Esophagus muscularis mucosa (tissue), 4 donors: ENCODE data around the gene PPP1R10. TPM values are rescaled to one million over a fixed set of nuclear protein-coding genes. Genes with fewer than 3 reads are reported as not detected.

Source experiments
- DNase-seq: peaks from one replicate; pipeline ENCODE4 v3.0.0-alpha.2; 2017; ENCODE audit errors: extremely low spot score
- H3K27ac ChIP-seq, 4 donors: fragments of 200-600 bp; sonication (generic); replicated peaks in 1 of 4; 1 replicate in 3 of 4; 2 replicates in 1 of 4; pipeline ENCODE4 v1.5.1; 2016 to 2019; ENCODE audit warnings: mild to moderate bottlenecking in 1 of 4
- H3K27me3 ChIP-seq, 4 donors: fragments of 200-600 bp; sonication (generic); one replicate each; pipeline versions ENCODE4 v1.5.1 to v1.6.0; 2016 to 2019
- H3K36me3 ChIP-seq, 4 donors: fragments of 200-600 bp; sonication (generic); one replicate each; pipeline ENCODE4 v1.5.1; 2016 to 2019
- H3K4me1 ChIP-seq, 4 donors: fragments of 200-600 bp; sonication (generic); one replicate each; pipeline ENCODE4 v1.5.1; 2016 to 2019
- H3K4me3 ChIP-seq, 4 donors: fragments of 200-600 bp; sonication (generic); 1 replicate in 2 of 4; 2 replicates in 2 of 4; pipeline ENCODE4 v1.5.1; 2016 to 2019; ENCODE audit warnings: mild to moderate bottlenecking in 4 of 4, moderate library complexity in 1 of 4
- H3K9me3 ChIP-seq, 4 donors: fragments of 200-600 bp; sonication (generic); 1 replicate in 3 of 4; 2 replicates in 1 of 4; pipeline ENCODE4 v1.5.1; 2016 to 2019
- CTCF ChIP-seq, 3 experiments: fragments of 200-600 bp in 2 of 3; fragments of 450-650 bp in 1 of 3; sonication (generic) in 2 of 3; IDR thresholded peaks; one replicate each; pipeline ENCODE4 v1.5.1; 2017 to 2019; ENCODE audit warnings: antibody characterized with exemption in 3 of 3, mild to moderate bottlenecking in 2 of 3, moderate library complexity in 1 of 3
- EP300 ChIP-seq: sonication (generic); formaldehyde crosslinking; IDR thresholded peaks from one replicate; pipeline ENCODE4 v1.6.1; 2017; ENCODE audit warnings: antibody characterized with exemption
- POLR2A ChIP-seq: fragments of 450-650 bp; IDR thresholded peaks from one replicate; pipeline ENCODE4 v1.6.1; 2017; ENCODE audit warnings: antibody characterized with exemption, moderate library complexity, mild to moderate bottlenecking, low read depth
- POLR2AphosphoS5 ChIP-seq, 2 donors: sonication (generic); formaldehyde crosslinking; IDR thresholded peaks; one replicate each; pipeline ENCODE4 v1.6.1; 2017; ENCODE audit warnings: antibody characterized with exemption in 2 of 2
- WGBS: methylation state at CpG from one replicate; pipeline ENCODE4 v1.1.5; 2018; 5-methylcytosine and 5-hydroxymethylcytosine counted together
- intact Hi-C: fragments of 100-400 bp; cut with DNase I; formaldehyde crosslinking; loops from one replicate; pipeline ENCODE4 v1.15.1; 2023
- total RNA-seq, 4 donors: library from RNA; depleted of rRNA; stranded (reverse); fragments of >200 nt; gene quantifications; one replicate each; pipeline versions ENCODE4 v1.1.0 to v1.2.1, GENCODE V29; 2016

PPP1R10 gene
- total RNA-seq, 4 donors from 2014 or later, result 24.5 to 53.6 (median 37.9) TPM

- Histone ChIP-seq H3K4me1 (peaks cover 0 to 12% (median 7%) of the 10 kb centered on the region in 4 donors), H3K9me3 (no peaks in the 10 kb centered on the region), H3K27me3 (no peaks in the 10 kb centered on the region), H3K27ac (peak overlapping the region in 1 of 4 donors; percentile 58), H3K4me3 (no peak overlapping the region), H3K36me3 (peaks cover 83 to 98% (median 92%) of the 10 kb centered on the region in 4 donors)
- 91% methylated on average over 13 of the region's 15 CpGs for WGBS
- intact Hi-C loops, result no loop called here
- no peak for TF ChIP-seq CTCF (IDR thresholded peaks at IDR 0.05)
- TF ChIP-seq POLR2AphosphoS5 (IDR thresholded peaks at IDR 0.05), result no peak
- no peak for TF ChIP-seq EP300
- TF ChIP-seq POLR2A, result no peak
- no peak for DNase-seq
These were observed 27.2 kb downstream of the PPP1R10 start for GRCh38 chr6:30589754-30590358.

- Histone ChIP-seq H3K4me3 (no peak overlapping the region), H3K27me3 (no peaks in the 10 kb centered on the region), H3K27ac (no peak overlapping the region), H3K9me3 (no peaks in the 10 kb centered on the region), H3K4me1 (no peaks in the 10 kb centered on the region), H3K36me3 (peaks cover 95 to 100% (median 99%) of the 10 kb centered on the region in 4 donors)
- intact Hi-C loops, result no loop called here
- DNase-seq, result no peak
- TF ChIP-seq POLR2A, result no peak
- TF ChIP-seq CTCF (IDR thresholded peaks at IDR 0.05), result no peak
- TF ChIP-seq POLR2AphosphoS5 (IDR thresholded peaks at IDR 0.05), result no peak
- no peak for TF ChIP-seq EP300
- 88% methylated on average over 5 of the region's 5 CpGs for WGBS
These were observed 33.1 kb downstream of the PPP1R10 start for GRCh38 chr6:30583921-30584320.

- no peak for TF ChIP-seq EP300
- no peak for TF ChIP-seq POLR2A
- no peak for TF ChIP-seq POLR2AphosphoS5 (IDR thresholded peaks at IDR 0.05)
- Histone ChIP-seq H3K27ac (no peak overlapping the region), H3K9me3 (no peaks in the 10 kb centered on the region), H3K4me1 (peaks cover 5 to 20% (median 16%) of the 10 kb centered on the region in 4 donors), H3K27me3 (no peaks in the 10 kb centered on the region), H3K36me3 (peaks cover 57 to 75% (median 69%) of the 10 kb centered on the region in 4 donors), H3K4me3 (no peak overlapping the region)
- intact Hi-C loops, result no loop called here
- 94% methylated on average over 8 of the region's 8 CpGs for WGBS
- no peak for DNase-seq
These were observed 39.0 kb downstream of the PPP1R10 start for GRCh38 chr6:30578051-30578450.

GRCh38 chr6:30573113-30573512 lies 43.9 kb downstream of the PPP1R10 start:
- H3K9me3 ChIP-seq, result no peaks in the 10 kb centered on the region
- intact Hi-C loops, result no loop called here

GRCh38 chr6:30572148-30572547 lies 44.9 kb downstream of the PPP1R10 start:
- H3K4me3 ChIP-seq, result peak overlapping the region; percentile 76 to 85 (median 77)
- H3K36me3 ChIP-seq, result peaks cover 0 to 16% (median 10%) of the 10 kb centered on the region in 4 donors
- peaks cover 25 to 53% (median 40%) of the 10 kb centered on the region in 4 donors for H3K4me1 ChIP-seq
- H3K9me3 ChIP-seq, result no peaks in the 10 kb centered on the region
- TF ChIP-seq POLR2AphosphoS5 (IDR thresholded peaks at IDR 0.05) (no peak), CTCF (IDR thresholded peaks at IDR 0.05) (no peak), POLR2A (no peak), EP300 (no peak)
- intact Hi-C loops, result no loop called here
- H3K27me3 ChIP-seq, result no peaks in the 10 kb centered on the region
- DNase-seq, result no peak
- H3K27ac ChIP-seq, result peak overlapping the region; percentile 88 to 92 (median 92)

More at GRCh38 chr6:30573113-30573512, 43.9 kb downstream of the PPP1R10 start:
- no peak for TF ChIP-seq CTCF (IDR thresholded peaks at IDR 0.05)
- TF ChIP-seq POLR2AphosphoS5 (IDR thresholded peaks at IDR 0.05), result no peak
- no peak for TF ChIP-seq POLR2A
- no peak overlapping the region for H3K27ac ChIP-seq
- no peak overlapping the region for H3K4me3 ChIP-seq
- H3K36me3 ChIP-seq, result peaks cover 9 to 26% (median 20%) of the 10 kb centered on the region in 4 donors
- no peak for DNase-seq
- H3K4me1 ChIP-seq, result peaks cover 25 to 53% (median 40%) of the 10 kb centered on the region in 4 donors
- no peaks in the 10 kb centered on the region for H3K27me3 ChIP-seq
- WGBS, result 59% methylated on average over 4 of the region's 4 CpGs
